HG02678 (cell line): ENCODE data around the gene PKP3.
A peak's percentile ranks its signal among the peaks of the same experiment; 100 is the strongest.

Experiments used
- ATAC-seq: cut with Tn5 transposase; IDR thresholded peaks from one replicate; pipeline ENCODE4 v1.9.1; 2021; ENCODE audit warnings: mild to moderate bottlenecking, moderate library complexity; ENCODE audit not compliant: unreplicated experiment

Gene PKP3

GRCh38 chr11:442611-443081 lies 48.6 kb downstream of the PKP3 start:
- no peak for ATAC-seq

GRCh38 chr11:443542-444199 lies 49.7 kb downstream of the PKP3 start:
- ATAC-seq = no peak

GRCh38 chr11:444396-445144 lies 50.6 kb downstream of the PKP3 start:
- ATAC-seq = no peak

GRCh38 chr11:445765-446588 lies 52.0 kb downstream of the PKP3 start:
- no peak for ATAC-seq

- no peak for ATAC-seq
These were observed 52.9 kb downstream of the PKP3 start for GRCh38 chr11:446891-447290.

GRCh38 chr11:447923-448731 lies 54.1 kb downstream of the PKP3 start:
- peak; percentile 40 for ATAC-seq

- ATAC-seq = peak; percentile 85
These were observed 56.1 kb downstream of the PKP3 start, which contains the start of gene PTDSS2 for GRCh38 chr11:449889-450808. TSS of gene PTDSS2 (plus strand) at chr11:450279. CDS start at chr11:450456, 177 bp downstream.

- peak; percentile 3 for ATAC-seq
These were observed 56.9 kb downstream of the PKP3 start for GRCh38 chr11:450809-451451.

GRCh38 chr11:451738-452137 lies 57.7 kb downstream of the PKP3 start:
- no peak for ATAC-seq

- no peak for ATAC-seq
These were observed 58.3 kb downstream of the PKP3 start for GRCh38 chr11:452203-452744.

- ATAC-seq = no peak
These were observed 59.0 kb downstream of the PKP3 start for GRCh38 chr11:452916-453527.

GRCh38 chr11:453564-453963 lies 59.6 kb downstream of the PKP3 start:
- no peak for ATAC-seq

GRCh38 chr11:454043-454442 lies 60.0 kb downstream of the PKP3 start:
- no peak for ATAC-seq
